MM.1S (cell line): ENCODE results near the gene CAMK2G.

ENCODE experiments used
- DNase-seq: peaks from one replicate; pipeline ENCODE4 v3.0.0-alpha.2; 2015
- H2AFZ ChIP-seq: fragments of 300-600 bp; sonication (generic); 2 replicates; pipeline ENCODE4 v1.6.0; 2016; ENCODE audit warnings: antibody characterized with exemption, low read length
- H3F3A ChIP-seq: fragments of 300-600 bp; sonication (generic); 2 replicates; pipeline ENCODE4 v1.6.1; 2016; ENCODE audit warnings: mild to moderate bottlenecking, antibody characterized with exemption, low read length, moderate library complexity, mixed read lengths; ENCODE audit not compliant: insufficient read depth
- H3K27ac ChIP-seq: fragments of 300-600 bp; sonication (generic); 2 replicates; pipeline ENCODE4 v1.5.1; 2016; ENCODE audit warnings: mild to moderate bottlenecking, low read length
- H3K27me3 ChIP-seq: fragments of 300-600 bp; sonication (generic); replicated peaks from 2 replicates; pipeline ENCODE4 v1.6.0; 2016; ENCODE audit warnings: low read length; ENCODE audit not compliant: insufficient read depth
- H3K36me3 ChIP-seq: fragments of 300-600 bp; sonication (generic); replicated peaks from 2 replicates; pipeline ENCODE4 v1.6.1; 2016; ENCODE audit warnings: mild to moderate bottlenecking, low read length, mixed read lengths; ENCODE audit not compliant: insufficient read depth
- H3K4me1 ChIP-seq: fragments of 300-600 bp; sonication (generic); 2 replicates; pipeline ENCODE4 v1.6.1; 2016; ENCODE audit warnings: low read length, mixed read lengths
- H3K4me2 ChIP-seq: fragments of 300-600 bp; sonication (generic); 2 replicates; pipeline ENCODE4 v1.6.0; 2016; ENCODE audit warnings: low read depth, low read length
- H3K4me3 ChIP-seq: fragments of 300-600 bp; sonication (generic); 2 replicates; pipeline ENCODE4 v1.5.1; 2016; ENCODE audit warnings: low read length, mixed read lengths
- H3K79me2 ChIP-seq: fragments of 300-600 bp; sonication (generic); 2 replicates; pipeline ENCODE4 v1.6.1; 2016; ENCODE audit warnings: mixed run types, low read length, mixed read lengths
- H3K9ac ChIP-seq: fragments of 300-600 bp; sonication (generic); 2 replicates; pipeline ENCODE4 v1.6.1; 2016; ENCODE audit warnings: low read length, mixed read lengths
- H3K9me2 ChIP-seq: fragments of 300-600 bp; sonication (generic); replicated peaks from 2 replicates; pipeline ENCODE4 v1.6.1; 2016; ENCODE audit warnings: mild to moderate bottlenecking, low read length, mixed read lengths; ENCODE audit not compliant: insufficient read depth
- H3K9me3 ChIP-seq: fragments of 300-600 bp; sonication (generic); replicated peaks from 2 replicates; pipeline ENCODE4 v1.6.1; 2016; ENCODE audit warnings: mild to moderate bottlenecking, low read length, mixed read lengths; ENCODE audit not compliant: insufficient read depth
- H4K20me1 ChIP-seq: fragments of 300-600 bp; sonication (generic); 2 replicates; pipeline ENCODE4 v1.6.1; 2016; ENCODE audit warnings: mild to moderate bottlenecking, low read length, moderate library complexity, mixed read lengths; ENCODE audit not compliant: insufficient read depth
- EZH2 ChIP-seq: fragments of 300-600 bp; sonication (generic); optimal IDR thresholded peaks from 2 replicates; pipeline ENCODE3; 2017; ENCODE audit warnings: low read depth, mild to moderate bottlenecking, antibody characterized with exemption, low read length, mixed read lengths
- EZH2phosphoT487 ChIP-seq: fragments of 300-600 bp; sonication (generic); IDR thresholded peaks from 2 replicates; pipeline ENCODE4 v1.6.1; 2018; ENCODE audit warnings: antibody characterized with exemption, low read length
- TF ChIP-seq, protein P1 (sequence below): fragments of 300-600 bp; sonication (generic); IDR thresholded peaks from 2 replicates; pipeline ENCODE4 v1.5.1; 2016; ENCODE audit warnings: antibody characterized with exemption, low read length, mixed read lengths

The CAMK2G gene

DNA sequence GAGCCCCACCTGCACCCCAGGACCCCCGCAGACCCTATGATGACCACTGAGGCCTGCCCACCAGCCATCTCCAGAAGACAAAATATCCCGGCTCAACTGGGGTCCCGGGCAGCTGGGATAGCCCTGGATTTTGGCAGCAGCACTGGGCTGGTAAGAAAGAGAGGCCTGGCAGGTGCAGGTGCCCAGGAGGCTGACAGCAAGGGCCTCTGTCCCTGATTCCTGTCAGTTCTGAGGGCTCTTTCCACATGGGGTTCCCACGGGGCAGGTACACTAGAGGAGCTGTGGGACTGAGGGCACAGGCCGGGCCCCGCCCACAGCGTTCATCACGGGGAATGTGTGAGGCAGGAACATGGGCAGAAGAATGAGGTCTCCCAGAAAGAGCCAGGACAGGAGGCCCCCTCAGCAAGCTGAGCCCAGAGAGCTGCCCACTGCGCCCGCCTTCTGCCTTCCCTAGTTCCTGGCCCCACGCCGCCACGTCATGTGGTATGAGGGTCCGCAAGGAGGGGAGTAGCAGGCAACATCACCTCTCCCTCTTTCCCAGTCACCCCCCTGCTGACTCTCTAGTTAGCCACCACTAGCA, 50.1 kb downstream of the CAMK2G start:
- Histone ChIP-seq H3K9ac (no peak overlapping the region), H3K27me3 (no peaks in the 10 kb centered on the region), H3K79me2 (no peaks in the 10 kb centered on the region), H3K4me2 (no peak overlapping the region), H4K20me1 (no peaks in the 10 kb centered on the region), H3K4me3 (no peak overlapping the region), H3K9me3 (no peaks in the 10 kb centered on the region), H2AFZ (no peak overlapping the region), H3K4me1 (no peaks in the 10 kb centered on the region), H3F3A (no peaks in the 10 kb centered on the region), H3K9me2 (no peaks in the 10 kb centered on the region), H3K27ac (no peak overlapping the region), H3K36me3 (no peaks in the 10 kb centered on the region)
- TF ChIP-seq, protein P1, sequence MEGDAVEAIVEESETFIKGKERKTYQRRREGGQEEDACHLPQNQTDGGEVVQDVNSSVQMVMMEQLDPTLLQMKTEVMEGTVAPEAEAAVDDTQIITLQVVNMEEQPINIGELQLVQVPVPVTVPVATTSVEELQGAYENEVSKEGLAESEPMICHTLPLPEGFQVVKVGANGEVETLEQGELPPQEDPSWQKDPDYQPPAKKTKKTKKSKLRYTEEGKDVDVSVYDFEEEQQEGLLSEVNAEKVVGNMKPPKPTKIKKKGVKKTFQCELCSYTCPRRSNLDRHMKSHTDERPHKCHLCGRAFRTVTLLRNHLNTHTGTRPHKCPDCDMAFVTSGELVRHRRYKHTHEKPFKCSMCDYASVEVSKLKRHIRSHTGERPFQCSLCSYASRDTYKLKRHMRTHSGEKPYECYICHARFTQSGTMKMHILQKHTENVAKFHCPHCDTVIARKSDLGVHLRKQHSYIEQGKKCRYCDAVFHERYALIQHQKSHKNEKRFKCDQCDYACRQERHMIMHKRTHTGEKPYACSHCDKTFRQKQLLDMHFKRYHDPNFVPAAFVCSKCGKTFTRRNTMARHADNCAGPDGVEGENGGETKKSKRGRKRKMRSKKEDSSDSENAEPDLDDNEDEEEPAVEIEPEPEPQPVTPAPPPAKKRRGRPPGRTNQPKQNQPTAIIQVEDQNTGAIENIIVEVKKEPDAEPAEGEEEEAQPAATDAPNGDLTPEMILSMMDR, result no peak
- TF ChIP-seq EZH2phosphoT487 (no peak), EZH2 (no peak)
- DNase-seq, result no peak

DNA sequence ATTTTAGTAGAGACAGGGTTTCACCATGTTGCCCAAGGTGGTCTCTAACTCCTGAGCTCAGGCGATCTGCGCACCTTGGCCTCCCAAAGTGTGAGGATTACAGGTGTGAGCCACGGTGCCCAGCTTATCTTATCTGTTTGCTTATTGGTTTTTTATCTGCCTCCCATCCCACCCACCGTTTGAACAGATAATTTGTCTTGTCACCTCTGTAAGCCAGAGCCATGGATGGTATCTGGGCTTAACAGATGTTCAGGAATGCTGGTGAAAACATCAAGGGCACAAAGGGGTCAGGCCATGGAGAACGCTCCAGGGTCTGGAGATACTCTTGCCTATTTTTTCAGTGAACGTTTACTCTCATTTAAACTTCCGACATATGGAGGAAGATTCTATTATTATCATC, 51.0 kb downstream of the CAMK2G start:
- H2AFZ ChIP-seq, result no peak overlapping the region
- H3K27me3 ChIP-seq, result no peaks in the 10 kb centered on the region
- H3K4me3 ChIP-seq, result no peak overlapping the region
- H3K9me3 ChIP-seq, result no peaks in the 10 kb centered on the region
- H3K4me2 ChIP-seq, result no peak overlapping the region
- H4K20me1 ChIP-seq, result no peaks in the 10 kb centered on the region
- TF ChIP-seq EZH2, result no peak
- TF ChIP-seq EZH2phosphoT487, result no peak
- TF ChIP-seq, protein P1, result no peak
- no peaks in the 10 kb centered on the region for H3F3A ChIP-seq
- H3K9me2 ChIP-seq, result no peaks in the 10 kb centered on the region
- no peak overlapping the region for H3K27ac ChIP-seq
- H3K9ac ChIP-seq, result no peak overlapping the region
- H3K36me3 ChIP-seq, result no peaks in the 10 kb centered on the region
- no peak for DNase-seq
- no peaks in the 10 kb centered on the region for H3K4me1 ChIP-seq
- H3K79me2 ChIP-seq, result no peaks in the 10 kb centered on the region

DNA sequence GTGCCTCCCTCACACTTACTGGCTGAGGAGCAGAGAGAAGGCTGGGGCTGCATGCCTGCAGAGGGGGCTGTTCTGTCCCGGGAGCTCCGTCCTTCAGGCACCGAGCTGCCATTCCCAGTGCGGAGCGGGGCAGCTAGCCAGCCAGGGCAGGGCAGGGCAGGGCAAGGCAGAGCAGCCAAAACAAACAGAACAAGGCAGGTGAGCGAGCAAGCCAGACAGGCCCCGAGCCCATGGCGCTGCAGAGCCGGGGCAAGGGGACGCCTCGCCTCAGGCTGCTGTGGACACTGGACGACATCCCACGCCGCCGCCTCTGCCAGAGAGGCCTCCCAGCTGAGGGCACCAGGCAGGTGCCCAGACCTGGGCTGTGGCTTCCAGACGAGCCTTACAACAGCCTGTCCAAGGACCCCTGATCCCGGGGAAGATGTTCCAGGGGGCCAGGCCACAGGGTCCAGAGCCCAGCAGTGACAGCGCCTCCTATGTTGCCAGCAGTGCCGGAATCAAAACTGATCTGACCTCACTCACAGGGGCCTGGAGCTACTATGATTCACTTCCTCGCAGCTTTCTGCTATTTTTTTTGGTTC, 54.8 kb downstream of the CAMK2G start:
- TF ChIP-seq, protein P1, result no peak
- no peak for TF ChIP-seq EZH2phosphoT487
- TF ChIP-seq EZH2, result no peak
- Histone ChIP-seq H3K9me3 (no peaks in the 10 kb centered on the region), H4K20me1 (no peaks in the 10 kb centered on the region), H3K79me2 (no peaks in the 10 kb centered on the region), H3K4me2 (no peak overlapping the region), H3K9me2 (no peaks in the 10 kb centered on the region), H3K9ac (no peak overlapping the region), H2AFZ (no peak overlapping the region), H3K4me3 (no peak overlapping the region), H3K27ac (no peak overlapping the region), H3K4me1 (no peaks in the 10 kb centered on the region), H3F3A (no peaks in the 10 kb centered on the region), H3K36me3 (no peaks in the 10 kb centered on the region), H3K27me3 (no peaks in the 10 kb centered on the region)
- DNase-seq, result no peak
